SK-N-SH (cell line): ENCODE measurements around the gene FBXO10. TPM values are rescaled to one million over a fixed set of nuclear protein-coding genes. Genes with fewer than 3 reads are reported as not detected.

Experiments used
- CTCF ChIA-PET: fragments of 300-600, 350-600 bp; formaldehyde crosslinking; extraction: SDS; loops from one replicate; lab custom pipeline; 2021; lab: Yijun Ruan, JAX
- POLR2A ChIA-PET: fragments of 350-600 bp; sonication (Branson Sonifier 250); formaldehyde crosslinking; extraction: SDS; loops from one replicate; lab custom pipeline; 2020; ENCODE audit warnings: antibody characterized with exemption, inconsistent platforms; lab: Yijun Ruan, JAX
- DNase-seq: peaks from one replicate; pipeline ENCODE4 v3.0.0; 2012
- H2AFZ ChIP-seq: fragments of 200-600 bp; sonication (generic); 2 replicates; pipeline ENCODE4 v1.8.1; 2016; ENCODE audit warnings: antibody characterized with exemption, mild to moderate bottlenecking, low read depth
- H3F3A ChIP-seq: fragments of 200-600 bp; sonication (generic); replicated peaks from 2 replicates; pipeline ENCODE3; 2016; ENCODE audit warnings: antibody characterized with exemption, mild to moderate bottlenecking; ENCODE audit not compliant: insufficient read depth
- H3K27ac ChIP-seq, 2 experiments: fragments of 200-500 bp in 1 of 2; fragments of 200-600 bp in 1 of 2; sonication (Bioruptor generic) in 1 of 2; sonication (generic), shearing (Covaris generic) in 1 of 2; 2 replicates each; pipeline versions ENCODE4 v1.5.1 to v1.6.1; 2014 to 2016; ENCODE audit warnings: low read depth in 2 of 2, inconsistent platforms in 1 of 2, low read length in 1 of 2, mild to moderate bottlenecking in 1 of 2, mixed read lengths in 1 of 2
- H3K27me3 ChIP-seq: fragments of 200-600 bp; sonication (generic), shearing (Covaris generic); 2 replicates; pipeline ENCODE4 v1.6.1; 2016; ENCODE audit warnings: mixed run types; ENCODE audit not compliant: insufficient read depth
- H3K36me3 ChIP-seq, 2 experiments: fragments of 200-500 bp in 1 of 2; fragments of 200-600 bp in 1 of 2; sonication (Bioruptor generic) in 1 of 2; sonication (generic) in 1 of 2; replicated peaks in 1 of 2; 2 replicates each; pipeline versions ENCODE3 to v1.5.1; 2014 to 2016; ENCODE audit warnings: low read length in 1 of 2, mild to moderate bottlenecking in 1 of 2; ENCODE audit not compliant: insufficient read depth in 2 of 2, control insufficient read depth in 1 of 2
- H3K4me1 ChIP-seq, 2 experiments: fragments of 200-500 bp in 1 of 2; fragments of 200-600 bp in 1 of 2; sonication (Bioruptor generic) in 1 of 2; sonication (generic), shearing (Covaris generic) in 1 of 2; 2 replicates each; pipeline versions ENCODE4 v1.5.1 to v1.6.1; 2014 to 2016; ENCODE audit warnings: low read depth in 1 of 2, low read length in 1 of 2, mixed run types in 1 of 2; ENCODE audit not compliant: insufficient read depth in 2 of 2, control insufficient read depth in 1 of 2
- H3K4me2 ChIP-seq: fragments of 200-600 bp; sonication (generic), shearing (Covaris generic); 2 replicates; pipeline ENCODE4 v1.6.1; 2017; ENCODE audit warnings: mixed run types
- H3K4me3 ChIP-seq, 2 experiments: fragments of 200-500 bp in 1 of 2; fragments of 200-600 bp in 1 of 2; sonication (Bioruptor generic) in 1 of 2; sonication (generic), shearing (Covaris generic) in 1 of 2; 2 replicates each; pipeline versions ENCODE4 v1.5.1 to v1.8.1; 2014 to 2016; ENCODE audit warnings: low read depth in 2 of 2, inconsistent platforms in 1 of 2, low read length in 1 of 2, mild to moderate bottlenecking in 1 of 2, mixed read lengths in 1 of 2, moderate library complexity in 1 of 2
- H3K79me2 ChIP-seq: fragments of 200-600 bp; sonication (generic); 2 replicates; pipeline ENCODE4 v1.8.1; 2017; ENCODE audit warnings: mild to moderate bottlenecking; ENCODE audit not compliant: insufficient read depth
- H3K9ac ChIP-seq: fragments of 200-600 bp; sonication (generic); 2 replicates; pipeline ENCODE4 v1.6.1; 2017; ENCODE audit warnings: mixed run types
- H3K9me2 ChIP-seq: fragments of 200-600 bp; sonication (generic); 2 replicates; pipeline ENCODE4 v1.6.1; 2017; ENCODE audit warnings: mixed run types
- H3K9me3 ChIP-seq: fragments of 200-600 bp; sonication (generic); 2 replicates; pipeline ENCODE4 v1.6.1; 2017; ENCODE audit warnings: mixed run types, mild to moderate bottlenecking, moderate library complexity
- H4K20me1 ChIP-seq: fragments of 200-600 bp; sonication (generic); 2 replicates; pipeline ENCODE4 v1.6.1; 2017; ENCODE audit warnings: mild to moderate bottlenecking, mixed run types; ENCODE audit not compliant: insufficient read depth
- ELF1 ChIP-seq: IDR thresholded peaks from 2 replicates; pipeline ENCODE4 v1.4.0; 2012
- FOXM1 ChIP-seq: IDR thresholded peaks from 2 replicates; pipeline ENCODE4 v1.4.0; 2012; ENCODE audit warnings: low read depth, mild to moderate bottlenecking
- GABPA ChIP-seq: IDR thresholded peaks from 2 replicates; pipeline ENCODE4 v1.4.0; 2012; ENCODE audit warnings: low read depth, mild to moderate bottlenecking
- GATA2 ChIP-seq: sonication (generic); formaldehyde crosslinking; IDR thresholded peaks from 2 replicates; pipeline ENCODE4 v1.5.0; 2020; ENCODE audit warnings: mild to moderate bottlenecking, missing genetic modification reagents
- MXI1 ChIP-seq: IDR thresholded peaks from 2 replicates; pipeline ENCODE4 v1.6.1; 2012; ENCODE audit warnings: mild to moderate bottlenecking, low read depth, low read length, improper control_type of control experiment
- RAD21 ChIP-seq: IDR thresholded peaks from 2 replicates; pipeline ENCODE4 v1.6.1; 2012; ENCODE audit warnings: mild to moderate bottlenecking, low read length
- RCOR1 ChIP-seq: fragments of 150-350 bp; IDR thresholded peaks from 2 replicates; pipeline ENCODE4 v1.6.1; 2017; ENCODE audit warnings: antibody characterized with exemption, low read length
- SIN3A ChIP-seq: IDR thresholded peaks from 2 replicates; pipeline ENCODE4 v1.6.1; 2012; ENCODE audit warnings: low read depth, mild to moderate bottlenecking, low read length, moderate library complexity, borderline replicate concordance
- SMC3 ChIP-seq: IDR thresholded peaks from 2 replicates; pipeline ENCODE4 v1.6.1; 2012; ENCODE audit warnings: low read depth, low read length, improper control_type of control experiment
- TAF1 ChIP-seq: IDR thresholded peaks from 2 replicates; pipeline ENCODE4 v1.6.1; 2012; ENCODE audit warnings: low read depth, mild to moderate bottlenecking, low read length, moderate library complexity, borderline replicate concordance
- TEAD4 ChIP-seq: IDR thresholded peaks from 2 replicates; pipeline ENCODE4 v1.4.0; 2012; ENCODE audit warnings: mild to moderate bottlenecking, borderline replicate concordance; ENCODE audit not compliant: insufficient read depth
- YY1 ChIP-seq: IDR thresholded peaks from 2 replicates; pipeline ENCODE4 v1.4.0; 2012; ENCODE audit warnings: low read depth, mild to moderate bottlenecking
- WGBS: methylation state at CpG from one replicate; pipeline ENCODE4 v1.1.6; 2017; ENCODE audit warnings: low lambda C conversion rate; 5-methylcytosine and 5-hydroxymethylcytosine counted together
- polyA plus RNA-seq, 3 experiments: library from polyadenylated mRNA; depleted of rRNA; stranded (reverse); fragments of >200 nt; gene quantifications; 2 replicates each; pipeline ENCODE4 v1.2.3, GENCODE V29; 2012
- TF ChIP-seq, protein P1 (sequence below): IDR thresholded peaks from 2 replicates; pipeline ENCODE4 v1.6.1; 2012; ENCODE audit warnings: mild to moderate bottlenecking, low read depth, low read length, moderate library complexity
- TF ChIP-seq, protein P2 (sequence below): fragments of 150-350 bp; IDR thresholded peaks from 2 replicates; pipeline ENCODE4 v1.6.1; 2016; ENCODE audit warnings: mild to moderate bottlenecking, low read depth, low read length
- TF ChIP-seq, protein P3 (sequence below): IDR thresholded peaks from 2 replicates; pipeline ENCODE4 v1.4.0; 2012; ENCODE audit warnings: low read depth, borderline replicate concordance

The FBXO10 gene
- polyA plus RNA-seq, 1 of the 3 experiments (the other 2 are of a cell fraction) = 10.1 TPM

DNA sequence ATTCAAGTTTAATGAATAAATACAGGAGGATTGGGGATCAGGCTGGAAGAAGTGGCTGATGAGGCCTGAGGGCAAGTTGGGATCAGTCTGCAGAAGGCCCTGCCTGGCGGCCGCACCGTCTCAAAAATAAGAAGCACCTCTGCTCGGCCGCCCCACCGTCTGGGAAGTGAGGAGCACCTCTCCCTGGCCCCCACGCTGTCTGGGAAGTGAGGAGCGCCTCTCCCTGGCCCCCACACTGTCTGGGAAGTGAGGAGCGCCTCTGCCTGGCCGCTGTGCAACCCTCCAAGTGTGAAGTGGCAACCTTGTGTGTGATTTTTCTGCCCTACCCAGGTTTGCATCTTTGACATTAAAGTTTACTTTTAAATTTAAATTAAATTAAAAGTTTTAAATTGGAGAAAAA is 55.1 kb downstream of the FBXO10 start:
- CTCF ChIA-PET = interaction anchor here (2.3 kb wide), 1 partner anchor 10 kb away, joined by 5 read pairs; no protein-coding TSS in a partner anchor
- Histone ChIP-seq H3F3A (no peaks in the 10 kb centered on the region), H2AFZ (no peak overlapping the region), H4K20me1 (no peaks in the 10 kb centered on the region), H3K36me3 (peaks cover 8 to 28% of the 10 kb centered on the region in 2 experiments), H3K4me2 (no peak overlapping the region), H3K4me3 (no peak overlapping the region), H3K9me3 (no peaks in the 10 kb centered on the region), H3K27ac (no peak overlapping the region), H3K4me1 (no peaks in the 10 kb centered on the region), H3K9ac (no peak overlapping the region)
- WGBS = 94% methylated on average over 10 of the region's 10 CpGs
- no peak for TF ChIP-seq TEAD4
- TF ChIP-seq GATA2 = no peak
- no peak for TF ChIP-seq MXI1
- TF ChIP-seq, all 33 proteins: peak for 0
- Histone ChIP-seq H3K27me3 (no peaks in the 10 kb centered on the region), H3K9me2 (no peaks in the 10 kb centered on the region), H3K79me2 (no peaks in the 10 kb centered on the region)
- POLR2A ChIA-PET = interaction anchor here (0.6 to 1.1 kb wide), 3 partner anchors 25 to 334 kb away, joined by 3 read pairs; no protein-coding TSS in a partner anchor
- DNase-seq = no peak

DNA sequence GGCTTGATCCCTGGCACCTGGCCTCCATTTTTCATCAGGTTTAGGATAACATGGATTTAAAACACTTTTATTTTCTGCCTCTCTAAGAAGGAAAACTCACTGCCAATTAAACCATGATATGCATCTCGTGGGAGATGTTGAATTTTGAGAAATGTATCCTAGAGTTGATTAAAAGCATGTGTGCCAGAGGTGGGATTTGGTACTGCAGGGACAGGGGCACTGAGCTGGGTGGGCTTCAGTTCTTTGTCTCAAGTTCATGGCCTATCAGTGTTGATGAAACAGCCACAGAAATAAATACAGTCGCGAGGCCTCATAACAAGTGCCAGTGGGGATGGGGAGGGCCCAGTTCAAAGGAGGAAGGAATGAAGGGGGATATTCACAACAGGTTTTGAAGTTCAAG is 55.5 kb downstream of the FBXO10 start:
- H3K9me2 ChIP-seq = no peaks in the 10 kb centered on the region
- no peaks in the 10 kb centered on the region for H3K9me3 ChIP-seq
- peak; percentile 63 for DNase-seq
- no peaks in the 10 kb centered on the region for H3K27me3 ChIP-seq
- ChIA-PET CTCF (interaction anchor here (2.3 kb wide), 1 partner anchor 9 kb away, joined by 5 read pairs; no protein-coding TSS in a partner anchor), POLR2A (no interaction called here)
- H3F3A ChIP-seq = no peaks in the 10 kb centered on the region
- H3K9ac ChIP-seq = no peak overlapping the region
- H3K36me3 ChIP-seq = peaks cover 4 to 31% of the 10 kb centered on the region in 2 experiments
- H4K20me1 ChIP-seq = no peaks in the 10 kb centered on the region
- H3K79me2 ChIP-seq = no peaks in the 10 kb centered on the region
- H2AFZ ChIP-seq = no peak overlapping the region
- H3K4me1 ChIP-seq = no peaks in the 10 kb centered on the region
- no peak overlapping the region for H3K4me2 ChIP-seq
- H3K27ac ChIP-seq = no peak overlapping the region
- TF ChIP-seq GATA2 (peak; percentile 29; the same call in 1 of the 2 replicates), SMC3 (no peak)
- WGBS = 76% methylated on average over 3 of the region's 3 CpGs
- H3K4me3 ChIP-seq = no peak overlapping the region

DNA sequence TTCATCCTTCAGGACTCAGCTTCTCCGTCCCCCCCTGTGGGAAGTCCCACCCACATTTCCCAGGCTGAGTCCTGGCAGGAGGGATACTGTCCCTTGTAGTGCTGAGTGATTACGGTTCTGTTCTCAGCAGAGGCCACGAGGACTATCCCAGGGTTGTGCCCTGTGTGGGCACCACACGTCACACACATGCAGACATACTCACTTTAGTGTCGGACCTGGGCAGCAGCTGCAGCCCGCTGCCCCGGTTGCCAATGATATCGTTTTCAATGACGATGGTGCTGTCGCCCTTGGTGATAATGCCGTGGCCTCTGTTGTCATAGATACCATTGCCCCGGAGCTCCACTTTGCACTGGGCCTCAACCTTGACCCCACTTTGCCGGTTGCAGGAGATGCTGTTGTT is 58.3 kb downstream of the FBXO10 start:
- Histone ChIP-seq H3K9me2 (no peaks in the 10 kb centered on the region), H3K36me3 (peaks cover 0 to 23% of the 10 kb centered on the region in 2 experiments), H3K27ac (no peak overlapping the region), H3K4me2 (no peak overlapping the region), H4K20me1 (no peaks in the 10 kb centered on the region), H3K4me1 (no peaks in the 10 kb centered on the region), H3K9me3 (no peaks in the 10 kb centered on the region), H3K27me3 (no peaks in the 10 kb centered on the region), H3K9ac (no peak overlapping the region), H3K4me3 (no peak overlapping the region), H3F3A (no peaks in the 10 kb centered on the region), H2AFZ (no peak overlapping the region), H3K79me2 (no peaks in the 10 kb centered on the region)
- 94% methylated on average over 12 of the region's 13 CpGs for WGBS
- ChIA-PET CTCF (interaction anchor here (1.2 to 1.3 kb wide), 2 partner anchors 9 to 10 kb away, joined by 3 to 4 read pairs; no protein-coding TSS in a partner anchor), POLR2A (no interaction called here)
- DNase-seq = no peak
- TF ChIP-seq RAD21 (no peak), TAF1 (no peak), ELF1 (no peak), SIN3A (no peak), MXI1 (no peak), GATA2 (no peak), FOXM1 (no peak), RCOR1 (no peak), YY1 (no peak), GABPA (no peak)
- TF ChIP-seq, protein P1, sequence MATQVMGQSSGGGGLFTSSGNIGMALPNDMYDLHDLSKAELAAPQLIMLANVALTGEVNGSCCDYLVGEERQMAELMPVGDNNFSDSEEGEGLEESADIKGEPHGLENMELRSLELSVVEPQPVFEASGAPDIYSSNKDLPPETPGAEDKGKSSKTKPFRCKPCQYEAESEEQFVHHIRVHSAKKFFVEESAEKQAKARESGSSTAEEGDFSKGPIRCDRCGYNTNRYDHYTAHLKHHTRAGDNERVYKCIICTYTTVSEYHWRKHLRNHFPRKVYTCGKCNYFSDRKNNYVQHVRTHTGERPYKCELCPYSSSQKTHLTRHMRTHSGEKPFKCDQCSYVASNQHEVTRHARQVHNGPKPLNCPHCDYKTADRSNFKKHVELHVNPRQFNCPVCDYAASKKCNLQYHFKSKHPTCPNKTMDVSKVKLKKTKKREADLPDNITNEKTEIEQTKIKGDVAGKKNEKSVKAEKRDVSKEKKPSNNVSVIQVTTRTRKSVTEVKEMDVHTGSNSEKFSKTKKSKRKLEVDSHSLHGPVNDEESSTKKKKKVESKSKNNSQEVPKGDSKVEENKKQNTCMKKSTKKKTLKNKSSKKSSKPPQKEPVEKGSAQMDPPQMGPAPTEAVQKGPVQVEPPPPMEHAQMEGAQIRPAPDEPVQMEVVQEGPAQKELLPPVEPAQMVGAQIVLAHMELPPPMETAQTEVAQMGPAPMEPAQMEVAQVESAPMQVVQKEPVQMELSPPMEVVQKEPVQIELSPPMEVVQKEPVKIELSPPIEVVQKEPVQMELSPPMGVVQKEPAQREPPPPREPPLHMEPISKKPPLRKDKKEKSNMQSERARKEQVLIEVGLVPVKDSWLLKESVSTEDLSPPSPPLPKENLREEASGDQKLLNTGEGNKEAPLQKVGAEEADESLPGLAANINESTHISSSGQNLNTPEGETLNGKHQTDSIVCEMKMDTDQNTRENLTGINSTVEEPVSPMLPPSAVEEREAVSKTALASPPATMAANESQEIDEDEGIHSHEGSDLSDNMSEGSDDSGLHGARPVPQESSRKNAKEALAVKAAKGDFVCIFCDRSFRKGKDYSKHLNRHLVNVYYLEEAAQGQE = no peak
- TF ChIP-seq, protein P2, sequence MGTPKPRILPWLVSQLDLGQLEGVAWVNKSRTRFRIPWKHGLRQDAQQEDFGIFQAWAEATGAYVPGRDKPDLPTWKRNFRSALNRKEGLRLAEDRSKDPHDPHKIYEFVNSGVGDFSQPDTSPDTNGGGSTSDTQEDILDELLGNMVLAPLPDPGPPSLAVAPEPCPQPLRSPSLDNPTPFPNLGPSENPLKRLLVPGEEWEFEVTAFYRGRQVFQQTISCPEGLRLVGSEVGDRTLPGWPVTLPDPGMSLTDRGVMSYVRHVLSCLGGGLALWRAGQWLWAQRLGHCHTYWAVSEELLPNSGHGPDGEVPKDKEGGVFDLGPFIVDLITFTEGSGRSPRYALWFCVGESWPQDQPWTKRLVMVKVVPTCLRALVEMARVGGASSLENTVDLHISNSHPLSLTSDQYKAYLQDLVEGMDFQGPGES = no peak
- TF ChIP-seq, protein P3, sequence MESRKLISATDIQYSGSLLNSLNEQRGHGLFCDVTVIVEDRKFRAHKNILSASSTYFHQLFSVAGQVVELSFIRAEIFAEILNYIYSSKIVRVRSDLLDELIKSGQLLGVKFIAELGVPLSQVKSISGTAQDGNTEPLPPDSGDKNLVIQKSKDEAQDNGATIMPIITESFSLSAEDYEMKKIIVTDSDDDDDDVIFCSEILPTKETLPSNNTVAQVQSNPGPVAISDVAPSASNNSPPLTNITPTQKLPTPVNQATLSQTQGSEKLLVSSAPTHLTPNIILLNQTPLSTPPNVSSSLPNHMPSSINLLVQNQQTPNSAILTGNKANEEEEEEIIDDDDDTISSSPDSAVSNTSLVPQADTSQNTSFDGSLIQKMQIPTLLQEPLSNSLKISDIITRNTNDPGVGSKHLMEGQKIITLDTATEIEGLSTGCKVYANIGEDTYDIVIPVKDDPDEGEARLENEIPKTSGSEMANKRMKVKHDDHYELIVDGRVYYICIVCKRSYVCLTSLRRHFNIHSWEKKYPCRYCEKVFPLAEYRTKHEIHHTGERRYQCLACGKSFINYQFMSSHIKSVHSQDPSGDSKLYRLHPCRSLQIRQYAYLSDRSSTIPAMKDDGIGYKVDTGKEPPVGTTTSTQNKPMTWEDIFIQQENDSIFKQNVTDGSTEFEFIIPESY = no peak
